ENCODE data around the gene GPC6. TPM values are rescaled to one million over a fixed set of nuclear protein-coding genes. Genes with fewer than 3 reads are reported as not detected.

Gene GPC6
- total RNA-seq, 6 donors from 2014 or later = 1.3 to 7.3 (median 3.4) TPM

- no peak overlapping the region for H3K4me3 ChIP-seq
- H3K9me3 ChIP-seq = no peaks in the 10 kb centered on the region
- TF ChIP-seq EP300 (IDR thresholded peaks at IDR 0.05) = no peak
- TF ChIP-seq CTCF (IDR thresholded peaks at IDR 0.05) = no peak
- TF ChIP-seq POLR2A (IDR thresholded peaks at IDR 0.05) = no peak
- TF ChIP-seq POLR2AphosphoS5 (IDR thresholded peaks at IDR 0.05) = no peak
- ATAC-seq (ENCODE audit: low FRiP score in 2 of 2) = no peak
- DNase-seq = no peak
- WGBS, 2 donors = 90 to 95% methylated on average over 1 of the region's 1 CpG
- no peak overlapping the region for H3K27ac ChIP-seq
- no peaks in the 10 kb centered on the region for H3K27me3 ChIP-seq
- no peaks in the 10 kb centered on the region for H3K36me3 ChIP-seq
- H3K4me1 ChIP-seq = no peaks in the 10 kb centered on the region
Observed at GRCh38 chr13:93284064-93284463, 57.5 kb downstream of the GPC6 start.

DNA sequence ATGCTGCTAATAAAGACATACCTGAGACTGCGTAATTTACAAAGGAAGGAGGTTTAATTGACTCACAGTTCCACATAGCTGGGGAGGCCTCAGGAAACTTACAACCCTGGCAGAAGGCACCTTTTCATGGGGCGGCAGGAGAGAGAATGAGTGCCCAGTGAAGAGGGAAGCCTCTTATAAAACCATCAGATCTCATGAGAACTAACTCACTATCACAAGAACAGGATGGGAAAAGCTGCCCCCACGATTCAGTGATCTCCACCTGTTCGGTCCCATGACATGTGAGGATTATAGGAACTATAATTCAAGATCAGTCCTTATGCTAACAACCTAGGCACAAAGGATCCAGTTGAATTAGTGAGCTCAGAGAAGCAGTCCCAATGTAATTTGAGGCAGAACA is 59.4 kb downstream of the GPC6 start:
- Histone ChIP-seq H3K27me3 (no peaks in the 10 kb centered on the region), H3K9me3 (no peaks in the 10 kb centered on the region), H3K4me1 (no peaks in the 10 kb centered on the region), H3K27ac (no peak overlapping the region), H3K4me3 (no peak overlapping the region), H3K36me3 (no peaks in the 10 kb centered on the region)
- no peak for DNase-seq
- TF ChIP-seq EP300 (IDR thresholded peaks at IDR 0.05) (no peak), POLR2A (IDR thresholded peaks at IDR 0.05) (no peak), POLR2AphosphoS5 (IDR thresholded peaks at IDR 0.05) (no peak), CTCF (IDR thresholded peaks at IDR 0.05) (no peak)
- ATAC-seq (ENCODE audit: low FRiP score in 2 of 2) = no peak
- WGBS, 2 donors = 71 to 78% methylated on average over 4 of the region's 4 CpGs

DNA sequence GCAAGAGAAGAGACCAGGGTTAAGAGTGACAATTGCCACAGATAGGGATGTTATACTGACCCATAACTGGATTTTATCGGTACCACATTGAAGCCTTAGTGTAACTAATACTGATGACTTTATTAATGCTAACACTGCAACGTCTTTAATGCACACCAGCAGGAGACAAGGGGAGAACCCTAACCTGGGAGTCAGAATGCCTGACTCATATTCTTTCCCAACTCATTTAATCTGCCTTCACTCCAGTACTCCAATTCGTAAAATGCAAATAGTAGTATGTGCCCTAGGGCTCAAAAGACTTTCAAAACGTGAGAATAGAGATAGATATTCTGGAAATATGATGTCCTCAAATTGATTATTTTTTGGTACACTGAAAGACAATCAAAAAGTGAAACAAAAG is 62.4 kb downstream of the GPC6 start:
- H3K4me3 ChIP-seq = no peak overlapping the region
- ATAC-seq (ENCODE audit: low FRiP score in 2 of 2) = no peak
- no peak for DNase-seq
- no peaks in the 10 kb centered on the region for H3K9me3 ChIP-seq
- H3K36me3 ChIP-seq = no peaks in the 10 kb centered on the region
- no peaks in the 10 kb centered on the region for H3K27me3 ChIP-seq
- no peak overlapping the region for H3K27ac ChIP-seq
- TF ChIP-seq POLR2AphosphoS5 (IDR thresholded peaks at IDR 0.05) = no peak
- WGBS, 2 donors = 73 to 76% methylated on average over 4 of the region's 4 CpGs
- H3K4me1 ChIP-seq = no peaks in the 10 kb centered on the region

DNA sequence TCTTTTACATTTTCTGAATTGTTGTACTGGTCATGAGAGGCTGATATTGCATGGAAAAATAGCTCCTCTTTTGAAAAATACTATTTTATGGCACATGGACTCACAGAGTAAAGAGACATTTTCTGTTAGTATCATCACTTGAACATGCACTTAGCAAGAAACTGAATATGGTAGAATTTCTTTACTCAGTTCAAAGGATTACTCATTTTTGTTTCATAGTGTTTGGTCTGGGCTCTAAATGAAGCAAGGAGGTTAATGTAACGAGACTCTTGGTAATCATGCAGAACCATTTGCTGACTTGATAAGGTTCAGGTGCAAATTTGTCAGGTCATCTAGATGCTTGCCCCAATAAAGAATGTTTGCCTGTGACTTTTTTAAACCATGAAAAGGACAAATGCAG is 63.2 kb downstream of the GPC6 start:
- no peaks in the 10 kb centered on the region for H3K9me3 ChIP-seq
- H3K4me1 ChIP-seq = no peaks in the 10 kb centered on the region
- DNase-seq (no peak), ATAC-seq (ENCODE audit: low FRiP score in 2 of 2) (no peak)
- no peaks in the 10 kb centered on the region for H3K27me3 ChIP-seq
- H3K4me3 ChIP-seq = no peak overlapping the region
- 63 to 70% methylated on average over 1 of the region's 1 CpG for WGBS, 2 donors
- no peak for TF ChIP-seq POLR2A (IDR thresholded peaks at IDR 0.05)
- TF ChIP-seq EP300 (IDR thresholded peaks at IDR 0.05) = no peak
- TF ChIP-seq CTCF (IDR thresholded peaks at IDR 0.05) = no peak
- TF ChIP-seq POLR2AphosphoS5 (IDR thresholded peaks at IDR 0.05) = no peak
- H3K27ac ChIP-seq = no peak overlapping the region
- no peaks in the 10 kb centered on the region for H3K36me3 ChIP-seq

DNA sequence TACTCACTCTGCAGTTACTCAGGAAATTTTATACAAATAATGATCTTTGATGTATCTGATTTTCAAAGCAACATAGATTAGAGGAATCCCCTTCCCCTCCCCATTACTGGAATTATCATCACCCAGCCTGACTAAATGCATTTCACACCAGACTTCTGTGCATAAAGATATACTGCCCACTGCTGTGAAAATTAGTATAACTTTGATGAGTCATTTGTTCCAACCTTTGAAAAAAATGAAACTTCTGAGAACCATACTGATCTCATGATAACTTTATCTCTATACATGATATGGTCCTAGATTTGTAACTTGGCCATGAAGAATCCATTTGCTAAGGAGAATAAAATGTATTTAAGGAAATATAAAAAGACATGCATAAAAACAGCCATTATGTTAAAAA is 63.9 kb downstream of the GPC6 start:
- Histone ChIP-seq H3K27me3 (no peaks in the 10 kb centered on the region), H3K27ac (no peak overlapping the region), H3K9me3 (no peaks in the 10 kb centered on the region), H3K4me3 (no peak overlapping the region), H3K36me3 (no peaks in the 10 kb centered on the region), H3K4me1 (no peaks in the 10 kb centered on the region)
- no peak for ATAC-seq (ENCODE audit: low FRiP score in 2 of 2)
- no peak for TF ChIP-seq POLR2A (IDR thresholded peaks at IDR 0.05)
- DNase-seq = no peak

DNA sequence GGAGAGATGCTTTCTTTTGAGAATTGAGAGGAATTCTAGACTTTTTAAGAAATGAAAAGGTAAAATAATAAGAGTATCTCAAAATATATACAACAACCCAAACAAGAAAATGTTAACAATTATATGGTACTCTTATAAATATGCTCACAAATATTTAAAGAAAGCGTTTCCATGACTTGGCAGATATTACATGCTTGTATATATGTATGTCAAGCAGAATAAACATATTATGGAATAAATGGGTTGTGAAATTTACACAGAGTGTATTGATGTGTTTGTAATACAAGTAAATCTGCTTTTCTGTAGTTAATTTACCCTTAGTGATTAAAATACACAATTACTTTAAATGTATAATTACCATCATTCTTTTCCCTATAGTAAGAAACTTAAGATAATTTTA is 65.8 kb downstream of the GPC6 start:
- WGBS, 2 donors = 66 to 69% methylated on average over 1 of the region's 1 CpG
- Histone ChIP-seq H3K36me3 (no peaks in the 10 kb centered on the region), H3K4me3 (no peak overlapping the region), H3K27ac (no peak overlapping the region), H3K27me3 (no peaks in the 10 kb centered on the region), H3K4me1 (no peaks in the 10 kb centered on the region), H3K9me3 (no peaks in the 10 kb centered on the region)
- TF ChIP-seq POLR2AphosphoS5 (IDR thresholded peaks at IDR 0.05) (no peak), CTCF (IDR thresholded peaks at IDR 0.05) (no peak), EP300 (IDR thresholded peaks at IDR 0.05) (no peak)
- ATAC-seq (ENCODE audit: low FRiP score in 2 of 2) (no peak), DNase-seq (no peak)
